Heart left ventricle (tissue), 16 donors: ENCODE results near the gene LEPROT. TPM values are rescaled to one million over a fixed set of nuclear protein-coding genes. Genes with fewer than 3 reads are reported as not detected.

Experiments used
- ATAC-seq, 4 donors: fragments of 200-7000 bp; cut with Tn5 transposase; one replicate each; pipeline ENCODE4 v1.9.1; 2020 to 2022; ENCODE audit warnings: moderate library complexity in 4 of 4, mild to moderate bottlenecking in 3 of 4, moderate number of reproducible peaks in 1 of 4
- DNase-seq, 5 donors: peaks; one replicate each; pipeline ENCODE4 v3.0.0-alpha.2; 2020
- H3K27ac ChIP-seq, 12 donors: fragments of 200-600 bp; sonication (generic) in 4 of 12; one replicate each; pipeline versions ENCODE4 v1.5.0 to v1.8.0; 2016 to 2022; ENCODE audit warnings: mild to moderate bottlenecking in 2 of 12
- H3K27me3 ChIP-seq, 9 donors: fragments of 200-600 bp; sonication (generic) in 2 of 9; one replicate each; pipeline versions ENCODE4 v1.5.1 to v1.8.0; 2016 to 2022; ENCODE audit warnings: mild to moderate bottlenecking in 3 of 9
- H3K36me3 ChIP-seq, 9 donors: fragments of 200-600 bp; sonication (generic) in 2 of 9; one replicate each; pipeline versions ENCODE4 v1.5.0 to v1.8.0; 2018 to 2022; ENCODE audit warnings: mild to moderate bottlenecking in 2 of 9
- H3K4me1 ChIP-seq, 12 donors: fragments of 200-600 bp; sonication (generic) in 4 of 12; one replicate each; pipeline versions ENCODE4 v1.5.0 to v1.8.0; 2016 to 2022; ENCODE audit warnings: mild to moderate bottlenecking in 3 of 12
- H3K4me3 ChIP-seq, 12 donors: fragments of 200-600 bp; sonication (generic) in 4 of 12; one replicate each; pipeline versions ENCODE4 v1.5.0 to v1.8.0; 2017 to 2022; ENCODE audit warnings: mild to moderate bottlenecking in 9 of 12, moderate library complexity in 4 of 12
- H3K9me3 ChIP-seq, 12 donors: fragments of 200-600 bp; sonication (generic) in 4 of 12; one replicate each; pipeline versions ENCODE4 v1.5.0 to v1.8.0; 2016 to 2022; ENCODE audit warnings: mild to moderate bottlenecking in 1 of 12
- POLR2A ChIP-seq, 2 donors: fragments of 450-650 bp; IDR thresholded peaks; one replicate each; pipeline ENCODE4 v1.6.1; 2017; ENCODE audit warnings: antibody characterized with exemption in 2 of 2, mild to moderate bottlenecking in 2 of 2, moderate library complexity in 2 of 2
- WGBS, 4 donors: extraction: QIAGEN DNeasy Blood & Tissue Kit in 2 of 4; methylation state at CpG; one replicate each; pipeline versions ENCODE4 v1.1.5 to v1.1.7; 2013 to 2018; 5-methylcytosine and 5-hydroxymethylcytosine counted together
- intact Hi-C, 10 donors: fragments of 100-400 bp; cut with DNase I; formaldehyde crosslinking; loops; one replicate each; pipeline versions ENCODE4 v1.11.1 to v1.14.2; 2022
- polyA plus RNA-seq, 2 donors: library from polyadenylated mRNA; stranded (reverse); fragments of 200-250 nt; gene quantifications; one replicate each; pipeline ENCODE4 v1.2.3, GENCODE V29; 2013
- total RNA-seq, 9 donors: library from RNA; depleted of rRNA in 2 of 9; stranded (reverse); fragments of >200 nt in 2 of 9; fragmentation: NEBNext Ultra II Directional in 3 of 9; extraction: Animal tissue kit (Norgen Biotek cat#: 25700) in 3 of 9; gene quantifications; one replicate each; pipeline versions ENCODE4 v1.1.0 to v1.2.4, GENCODE V29; 2016 to 2023
- TF ChIP-seq, protein P1 (sequence below), 12 donors: fragments of 200-600 bp; sonication (generic) in 4 of 12; IDR thresholded peaks; one replicate each; pipeline versions ENCODE4 v1.5.0 to v1.8.0; 2018 to 2022; ENCODE audit warnings: antibody characterized with exemption in 12 of 12, mild to moderate bottlenecking in 5 of 12
- donor health status: ischemic (EF 13 %, LVEDD 7.1; RV severe dilation, severe dysfunction).
- donor health status: healthy with polysubstance abuse.
- donor health status: DM: no; HTN: yes; CAD: no.
- donor health status: DM: no; HTN: no; CAD: no.
- donor health status: ischemic (EF 25% LVEDD 6.9; RV normal size, moderate dysfunction).
- donor health status: ischemic (EF 25% LVEDD 5.7; RV mildly dilated, moderate dysfunction).
- donor health status: healthy.
- donor health status: DM: yes; HTN: yes; CAD: no.
- donor health status: ischemic (EF 35%, LVEDD 5.7; RV mildly dilated, moderate dysfunction).
- donor health status: nonischemic (EF 11% LVEDD 7.7; RV severe dilation, severe dysfunction).
- donor health status: DM: yes; HTN: yes; CAD: no.
- donor health status: PGD.
- donor health status: ischemic (EF 29% LVEDD 5.4; RV normal size, mild dysfunction).
- donor health status: nonischemic (EF 23%, LVEDD 6.1; RV moderate dilation, normal function).

Gene LEPROT
- total and polyA plus RNA-seq, 11 donors: 20.8 to 66.2 (median 46.2) TPM

DNA sequence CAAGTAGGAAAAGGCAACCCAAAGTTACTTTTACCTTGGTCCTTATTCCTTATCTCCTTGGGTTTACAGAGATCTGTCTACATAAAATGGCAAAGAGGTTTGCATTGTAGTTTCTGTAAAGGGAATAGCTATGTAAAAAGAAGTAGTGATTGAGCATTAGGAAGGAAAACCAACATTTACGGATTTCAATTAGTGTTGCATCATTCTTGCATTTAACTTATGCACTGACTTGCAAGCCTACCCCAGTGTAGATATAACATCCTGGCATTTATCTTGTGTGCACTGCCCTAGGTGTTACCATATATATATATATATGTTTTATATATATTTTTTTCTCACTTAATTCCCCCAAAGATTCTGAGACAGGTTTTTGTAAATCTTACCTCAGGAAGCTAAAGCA lies 3.7 kb upstream of the LEPROT start:
- Histone ChIP-seq H3K4me3 (no peak overlapping the region), H3K36me3 (peaks cover 0 to 8% (median 0%) of the 10 kb centered on the region in 9 donors), H3K4me1 (peaks cover 0 to 13% (median 3%) of the 10 kb centered on the region in 12 donors), H3K27ac (no peak overlapping the region), H3K9me3 (no peaks in the 10 kb centered on the region), H3K27me3 (no peaks in the 10 kb centered on the region)
- no peak for ATAC-seq
- DNase-seq: no peak
- TF ChIP-seq POLR2A (IDR thresholded peaks at IDR 0.05): no peak
- TF ChIP-seq, protein P1, sequence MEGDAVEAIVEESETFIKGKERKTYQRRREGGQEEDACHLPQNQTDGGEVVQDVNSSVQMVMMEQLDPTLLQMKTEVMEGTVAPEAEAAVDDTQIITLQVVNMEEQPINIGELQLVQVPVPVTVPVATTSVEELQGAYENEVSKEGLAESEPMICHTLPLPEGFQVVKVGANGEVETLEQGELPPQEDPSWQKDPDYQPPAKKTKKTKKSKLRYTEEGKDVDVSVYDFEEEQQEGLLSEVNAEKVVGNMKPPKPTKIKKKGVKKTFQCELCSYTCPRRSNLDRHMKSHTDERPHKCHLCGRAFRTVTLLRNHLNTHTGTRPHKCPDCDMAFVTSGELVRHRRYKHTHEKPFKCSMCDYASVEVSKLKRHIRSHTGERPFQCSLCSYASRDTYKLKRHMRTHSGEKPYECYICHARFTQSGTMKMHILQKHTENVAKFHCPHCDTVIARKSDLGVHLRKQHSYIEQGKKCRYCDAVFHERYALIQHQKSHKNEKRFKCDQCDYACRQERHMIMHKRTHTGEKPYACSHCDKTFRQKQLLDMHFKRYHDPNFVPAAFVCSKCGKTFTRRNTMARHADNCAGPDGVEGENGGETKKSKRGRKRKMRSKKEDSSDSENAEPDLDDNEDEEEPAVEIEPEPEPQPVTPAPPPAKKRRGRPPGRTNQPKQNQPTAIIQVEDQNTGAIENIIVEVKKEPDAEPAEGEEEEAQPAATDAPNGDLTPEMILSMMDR (IDR thresholded peaks at IDR 0.05): no peak
- WGBS, 4 donors: 87 to 94% (median 94%) methylated on average over 1 of the region's 1 CpG
- intact Hi-C loops: loop anchor here in 2 of 10 donors (5.0 to 10.0 kb wide), 2 partner anchors 152 to 159 kb away; no protein-coding TSS in a partner anchor

- TF ChIP-seq, protein P1 (IDR thresholded peaks at IDR 0.05): no peak
- TF ChIP-seq POLR2A (IDR thresholded peaks at IDR 0.05): no peak
- H3K27me3 ChIP-seq: no peaks in the 10 kb centered on the region
- intact Hi-C loops: loop anchor here in 2 of 10 donors (5.0 to 10.0 kb wide), 2 partner anchors 153 to 160 kb away; no protein-coding TSS in a partner anchor
Observed at GRCh38 chr1:65417729-65418128, 2.7 kb upstream of the LEPROT start.

DNA sequence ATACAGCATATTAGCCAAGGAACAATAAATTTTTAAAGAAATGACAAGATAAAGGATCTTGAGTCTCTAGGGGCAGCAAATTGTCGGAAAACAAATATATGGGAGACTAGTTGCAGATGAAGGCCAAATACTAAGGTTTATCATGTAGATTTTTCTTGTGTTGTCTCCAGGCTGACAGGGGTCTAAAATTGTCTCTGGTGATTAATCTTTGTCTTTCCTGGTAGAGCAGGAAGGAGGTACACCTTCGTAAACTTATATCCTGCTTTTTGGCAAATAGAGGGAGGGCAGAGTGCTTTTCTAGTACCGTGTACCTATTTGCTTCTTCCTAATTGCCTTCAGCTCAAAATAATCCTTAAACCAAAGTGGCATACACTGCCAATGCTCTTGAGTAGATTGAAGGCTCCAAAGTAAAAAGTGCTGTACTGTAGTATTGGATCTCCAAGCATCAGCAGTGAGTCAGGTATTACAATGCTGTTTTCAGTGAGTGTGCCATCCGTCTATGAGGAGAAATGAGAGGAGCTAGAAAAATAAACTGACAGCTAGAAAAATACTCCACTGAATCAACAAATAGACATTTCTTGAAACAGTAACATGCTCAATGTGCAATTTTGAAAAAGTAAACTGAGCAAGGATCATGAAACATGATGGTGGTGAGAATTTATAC lies 1.8 kb upstream of the LEPROT start:
- ATAC-seq (no peak), DNase-seq (no peak)
- Histone ChIP-seq H3K27ac (peak overlapping the region in 1 of 12 donors; percentile 91), H3K36me3 (no peaks in the 10 kb centered on the region), H3K9me3 (no peaks in the 10 kb centered on the region), H3K4me1 (peaks cover 0 to 32% (median 21%) of the 10 kb centered on the region in 12 donors), H3K4me3 (no peak overlapping the region), H3K27me3 (no peaks in the 10 kb centered on the region)
- intact Hi-C loops: loop anchor here in 2 of 10 donors (5.0 to 10.0 kb wide), 2 partner anchors 154 to 161 kb away; no protein-coding TSS in a partner anchor
- WGBS, 4 donors: 91 to 95% (median 92%) methylated on average over 4 of the region's 4 CpGs
- no peak for TF ChIP-seq POLR2A (IDR thresholded peaks at IDR 0.05)
- TF ChIP-seq, protein P1 (IDR thresholded peaks at IDR 0.05): no peak

More at GRCh38 chr1:65417729-65418128, 2.7 kb upstream of the LEPROT start:
- H3K9me3 ChIP-seq: no peaks in the 10 kb centered on the region
- DNase-seq (no peak), ATAC-seq (no peak)
- no peak overlapping the region for H3K4me3 ChIP-seq
- H3K4me1 ChIP-seq: peaks cover 0 to 23% (median 13%) of the 10 kb centered on the region in 12 donors
- 92 to 96% (median 93%) methylated on average over 2 of the region's 2 CpGs for WGBS, 4 donors
- no peak overlapping the region for H3K27ac ChIP-seq
- peaks cover 0 to 8% (median 0%) of the 10 kb centered on the region in 9 donors for H3K36me3 ChIP-seq
